Osteocyte (in vitro differentiated cells): ENCODE data around the gene DHRS3. TPM values are rescaled to one million over a fixed set of nuclear protein-coding genes. Genes with fewer than 3 reads are reported as not detected.

Source experiments
- DNase-seq: peaks from one replicate; pipeline ENCODE4 v3.0.0; 2021; ENCODE audit warnings: mixed read lengths; ENCODE audit not compliant: unreplicated experiment; ENCODE audit errors: extremely low spot score
- H3K27ac Mint-ChIP-seq: one replicate; pipeline ENCODE4 v1.8.0; 2021; ENCODE audit warnings: mild to moderate bottlenecking, mixed read lengths; ENCODE audit not compliant: unreplicated experiment
- H3K27me3 Mint-ChIP-seq: one replicate; pipeline ENCODE4 v1.8.0; 2021; ENCODE audit warnings: mixed read lengths; ENCODE audit not compliant: unreplicated experiment
- H3K36me3 Mint-ChIP-seq: one replicate; pipeline ENCODE4 v1.8.0; 2021; ENCODE audit warnings: mixed read lengths; ENCODE audit not compliant: unreplicated experiment
- H3K4me1 Mint-ChIP-seq: one replicate; pipeline ENCODE4 v1.8.0; 2021; ENCODE audit warnings: mixed read lengths; ENCODE audit not compliant: unreplicated experiment
- H3K4me3 Mint-ChIP-seq: one replicate; pipeline ENCODE4 v1.8.0; 2021; ENCODE audit warnings: mild to moderate bottlenecking, moderate library complexity, mixed read lengths; ENCODE audit not compliant: unreplicated experiment
- H3K9me3 Mint-ChIP-seq: one replicate; pipeline ENCODE4 v1.8.0; 2021; ENCODE audit warnings: mixed read lengths; ENCODE audit not compliant: unreplicated experiment
- CTCF ChIP-seq: fragments of 200-600 bp; sonication (generic); IDR thresholded peaks from 2 replicates; pipeline ENCODE4 v1.5.0; 2021; ENCODE audit warnings: antibody characterized with exemption, mild to moderate bottlenecking, moderate library complexity
- total RNA-seq: library from RNA; stranded (reverse); gene quantifications from 2 replicates; pipeline ENCODE4 v1.2.1, GENCODE V29; 2021

Gene DHRS3
- total RNA-seq, 1 donor from 2014 or later = 52.5 TPM

- Mint-ChIP-seq H3K27ac (peak overlapping the region; percentile 77), H3K27me3 (no peaks in the 10 kb centered on the region), H3K9me3 (no peaks in the 10 kb centered on the region), H3K36me3 (peaks cover 2% of the 10 kb centered on the region), H3K4me3 (no peak overlapping the region), H3K4me1 (peaks cover 50% of the 10 kb centered on the region)
- DNase-seq = no peak
- TF ChIP-seq CTCF = no peak
Observed at GRCh38 chr1:12622506-12622905, 4.5 kb upstream of the DHRS3 start.

- Mint-ChIP-seq H3K27ac (peak overlapping the region; percentile 77), H3K4me3 (no peak overlapping the region), H3K4me1 (peaks cover 56% of the 10 kb centered on the region), H3K27me3 (no peaks in the 10 kb centered on the region), H3K36me3 (peaks cover 2% of the 10 kb centered on the region), H3K9me3 (no peaks in the 10 kb centered on the region)
- no peak for DNase-seq
- no peak for TF ChIP-seq CTCF
Observed at GRCh38 chr1:12621346-12622335, 3.6 kb upstream of the DHRS3 start.

GRCh38 chr1:12620931-12621330 lies 2.9 kb upstream of the DHRS3 start:
- Mint-ChIP-seq H3K27me3 (no peaks in the 10 kb centered on the region), H3K36me3 (peaks cover 2% of the 10 kb centered on the region), H3K27ac (no peak overlapping the region), H3K4me3 (no peak overlapping the region), H3K4me1 (peaks cover 63% of the 10 kb centered on the region), H3K9me3 (no peaks in the 10 kb centered on the region)
- no peak for TF ChIP-seq CTCF
- DNase-seq = no peak

- DNase-seq = no peak
- peaks cover 67% of the 10 kb centered on the region for H3K4me1 Mint-ChIP-seq
Observed at GRCh38 chr1:12620488-12620865, 2.5 kb upstream of the DHRS3 start.

More at GRCh38 chr1:12620488-12620865, 2.5 kb upstream of the DHRS3 start:
- H3K4me3 Mint-ChIP-seq = no peak overlapping the region
- no peaks in the 10 kb centered on the region for H3K27me3 Mint-ChIP-seq
- no peaks in the 10 kb centered on the region for H3K9me3 Mint-ChIP-seq
- peaks cover 2% of the 10 kb centered on the region for H3K36me3 Mint-ChIP-seq
- no peak for TF ChIP-seq CTCF
- H3K27ac Mint-ChIP-seq = no peak overlapping the region
